NCI-H774 (cell line): Measurements from ENCODE around the gene LSM14B.
"Not testable (repeated sequence)": the region's sequence is repeated elsewhere in the genome, so short reads cannot be mapped to it uniquely, and the experiment has no call there.

Source experiments
- DNase-seq: peaks from one replicate; lab custom pipeline; 2025; lab: John Stamatoyannopoulos, UW

The LSM14B gene

GRCh38 chr20:62114894-62115293, 7.4 kb upstream of the LSM14B start:
- no peak for DNase-seq

- not testable (repeated sequence) for DNase-seq
Measured at GRCh38 chr20:62115800-62116407, 6.4 kb upstream of the LSM14B start.

- DNase-seq = no peak
Measured at GRCh38 chr20:62116558-62117361, 5.5 kb upstream of the LSM14B start.

- no peak for DNase-seq
Measured at GRCh38 chr20:62117362-62117646, 5.0 kb upstream of the LSM14B start.

- no peak for DNase-seq
Measured at GRCh38 chr20:62117658-62118057, 4.6 kb upstream of the LSM14B start.

- DNase-seq = no peak
Measured at GRCh38 chr20:62118113-62119043, 3.9 kb upstream of the LSM14B start.

- DNase-seq = no peak
Measured at GRCh38 chr20:62119115-62119514, 3.2 kb upstream of the LSM14B start.

- DNase-seq = no peak
Measured at GRCh38 chr20:62119591-62120364, 2.5 kb upstream of the LSM14B start.

- no peak for DNase-seq
Measured at GRCh38 chr20:62120365-62120762, 1.9 kb upstream of the LSM14B start.

- no peak for DNase-seq
Measured at GRCh38 chr20:62120990-62121775, 1.1 kb upstream of the LSM14B start.

GRCh38 chr20:62122654-62123449, 577 bp downstream of the LSM14B start:
- peak; percentile 32 for DNase-seq

- no peak for DNase-seq
Measured at GRCh38 chr20:62123450-62124118, 1.3 kb downstream of the LSM14B start.

- no peak for DNase-seq
Measured at GRCh38 chr20:62126141-62126540, 3.9 kb downstream of the LSM14B start.

- DNase-seq = no peak
Measured at GRCh38 chr20:62127799-62128198, 5.5 kb downstream of the LSM14B start.

GRCh38 chr20:62128502-62128901, 6.2 kb downstream of the LSM14B start:
- no peak for DNase-seq

- DNase-seq = no peak
Measured at GRCh38 chr20:62129731-62130531, 7.7 kb downstream of the LSM14B start.

- DNase-seq = no peak
Measured at GRCh38 chr20:62131560-62132320, 9.5 kb downstream of the LSM14B start.

- no peak for DNase-seq
Measured at GRCh38 chr20:62132421-62132820, 10.1 kb downstream of the LSM14B start.
